ENCODE measurements around the gene VSNL1.

GRCh38 chr2:17611036-17611435, 70.5 kb downstream of the VSNL1 start:
- TF ChIP-seq GATA3 (IDR thresholded peaks at IDR 0.05; ENCODE audit: low read depth, low read length) (no peak), GATA2 (IDR thresholded peaks at IDR 0.05; ENCODE audit: low read depth, low read length) (no peak)

Measured in SH-SY5Y (cell line).